Measurements from ENCODE around the gene VAV2. TPM values are rescaled to one million over a fixed set of nuclear protein-coding genes. Genes with fewer than 3 reads are reported as not detected.

Gene VAV2
- polyA plus RNA-seq, 1 experiment = 9.0 TPM

- Histone ChIP-seq H3K4me3 (ENCODE audit: low read depth, low read length) (no peak overlapping the region), H3K27ac (ENCODE audit: low read depth, low read length) (no peak overlapping the region), H3K9me3 (ENCODE audit: control insufficient read depth, insufficient read depth, low read length) (no peaks in the 10 kb centered on the region; the same call in 1 of the 2 replicates), H3K27me3 (ENCODE audit: control insufficient read depth, insufficient read depth, low read length) (no peaks in the 10 kb centered on the region)
- no peak for TF ChIP-seq CTCF (IDR thresholded peaks at IDR 0.05; ENCODE audit: low read depth, low read length)
- ChIA-PET CTCF (no interaction called here), POLR2A (no interaction called here)
- DNase-seq (ENCODE audit: low read depth, low spot score) = no peak
Measured at GRCh38 chr9:133978226-133978898, 13.8 kb downstream of the VAV2 start.

- H3K4me3 ChIP-seq (ENCODE audit: low read depth, low read length) = no peak overlapping the region
- ChIA-PET CTCF (no interaction called here), POLR2A (no interaction called here)
- DNase-seq (ENCODE audit: low read depth, low spot score) = no peak
- no peak overlapping the region for H3K27ac ChIP-seq (ENCODE audit: low read depth, low read length)
- no peak for TF ChIP-seq CTCF (IDR thresholded peaks at IDR 0.05; ENCODE audit: low read depth, low read length)
- H3K9me3 ChIP-seq (ENCODE audit: control insufficient read depth, insufficient read depth, low read length) = no peaks in the 10 kb centered on the region; the same call in 1 of the 2 replicates
- no peaks in the 10 kb centered on the region for H3K27me3 ChIP-seq (ENCODE audit: control insufficient read depth, insufficient read depth, low read length)
Measured at GRCh38 chr9:133977421-133978201, 14.5 kb downstream of the VAV2 start.

GRCh38 chr9:133976887-133977286 is 15.2 kb downstream of the VAV2 start:
- ChIA-PET POLR2A (no interaction called here), CTCF (no interaction called here)
- DNase-seq (ENCODE audit: low read depth, low spot score) = no peak
- Histone ChIP-seq H3K27me3 (ENCODE audit: control insufficient read depth, insufficient read depth, low read length) (no peaks in the 10 kb centered on the region), H3K27ac (ENCODE audit: low read depth, low read length) (no peak overlapping the region), H3K9me3 (ENCODE audit: control insufficient read depth, insufficient read depth, low read length) (no peaks in the 10 kb centered on the region; the same call in 1 of the 2 replicates), H3K4me3 (ENCODE audit: low read depth, low read length) (no peak overlapping the region)
- TF ChIP-seq CTCF (IDR thresholded peaks at IDR 0.05; ENCODE audit: low read depth, low read length) = no peak

GRCh38 chr9:133976191-133976861 is 15.8 kb downstream of the VAV2 start:
- DNase-seq (ENCODE audit: low read depth, low spot score) = no peak
- no peak for TF ChIP-seq CTCF (IDR thresholded peaks at IDR 0.05; ENCODE audit: low read depth, low read length)
- no peaks in the 10 kb centered on the region; the same call in 1 of the 2 replicates for H3K9me3 ChIP-seq (ENCODE audit: control insufficient read depth, insufficient read depth, low read length)
- ChIA-PET CTCF (no interaction called here), POLR2A (no interaction called here)
- H3K27ac ChIP-seq (ENCODE audit: low read depth, low read length) = no peak overlapping the region
- no peaks in the 10 kb centered on the region for H3K27me3 ChIP-seq (ENCODE audit: control insufficient read depth, insufficient read depth, low read length)
- no peak overlapping the region for H3K4me3 ChIP-seq (ENCODE audit: low read depth, low read length)

- no peak for TF ChIP-seq CTCF (IDR thresholded peaks at IDR 0.05; ENCODE audit: low read depth, low read length)
- no peaks in the 10 kb centered on the region; the same call in 1 of the 2 replicates for H3K9me3 ChIP-seq (ENCODE audit: control insufficient read depth, insufficient read depth, low read length)
- CTCF ChIA-PET = no interaction called here
- DNase-seq (ENCODE audit: low read depth, low spot score) = no peak
- no peak overlapping the region for H3K4me3 ChIP-seq (ENCODE audit: low read depth, low read length)
- H3K27ac ChIP-seq (ENCODE audit: low read depth, low read length) = no peak overlapping the region
- no peaks in the 10 kb centered on the region for H3K27me3 ChIP-seq (ENCODE audit: control insufficient read depth, insufficient read depth, low read length)
- POLR2A ChIA-PET = no interaction called here
Measured at GRCh38 chr9:133975511-133975910, 16.6 kb downstream of the VAV2 start.
